GM12801 (cell line): Measurements from ENCODE around the gene SORL1.

Experiments used
- CTCF ChIP-seq: IDR thresholded peaks from one replicate; pipeline ENCODE4 v1.5.1; 2011; ENCODE audit warnings: control low read depth; ENCODE audit not compliant: insufficient read length; ENCODE audit errors: extremely low read depth

SORL1 gene

GRCh38 chr11:121489823-121490222 is 37.7 kb downstream of the SORL1 start:
- no peak for TF ChIP-seq CTCF

DNA sequence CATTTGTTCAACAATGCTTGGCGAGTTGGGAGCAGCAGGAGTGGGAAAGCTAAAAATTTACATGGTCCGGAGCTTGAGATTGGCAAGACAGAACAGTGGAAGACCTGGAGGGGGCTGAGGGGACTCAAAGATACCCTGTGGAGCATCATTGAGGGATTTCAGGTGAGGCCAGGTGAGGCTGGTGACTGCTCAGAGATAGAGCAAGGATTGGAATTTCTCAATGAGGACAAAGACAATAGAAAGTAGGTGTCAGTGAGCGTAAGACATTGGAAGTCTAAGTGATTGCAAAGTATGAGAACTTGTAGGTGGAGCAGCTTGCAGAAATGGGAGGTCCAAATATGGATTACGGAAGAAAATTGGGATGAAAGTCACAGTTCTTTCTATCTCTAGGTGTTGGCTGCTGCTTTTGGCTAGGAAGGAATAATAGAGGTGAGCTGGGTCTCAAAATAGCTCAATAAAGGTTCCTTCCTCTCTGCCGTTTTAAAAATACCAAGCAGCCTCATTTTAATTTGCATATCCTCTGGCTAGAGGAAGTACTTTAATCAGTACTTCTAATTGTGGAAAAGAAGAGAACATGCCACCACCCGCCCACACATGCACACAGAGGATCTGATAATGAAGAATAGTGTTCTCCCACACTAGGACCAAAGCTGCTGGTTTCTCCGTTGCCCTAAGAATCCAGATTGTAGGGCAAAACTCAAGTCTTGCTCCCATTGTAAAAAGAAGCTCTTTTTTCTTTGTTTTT is 42.4 kb downstream of the SORL1 start:
- no peak for TF ChIP-seq CTCF

GRCh38 chr11:121497176-121497998 is 45.3 kb downstream of the SORL1 start:
- TF ChIP-seq CTCF, result no peak

- no peak for TF ChIP-seq CTCF
Observed at GRCh38 chr11:121499405-121499804, 47.3 kb downstream of the SORL1 start.

GRCh38 chr11:121500275-121500674 is 48.2 kb downstream of the SORL1 start:
- TF ChIP-seq CTCF, result no peak

DNA sequence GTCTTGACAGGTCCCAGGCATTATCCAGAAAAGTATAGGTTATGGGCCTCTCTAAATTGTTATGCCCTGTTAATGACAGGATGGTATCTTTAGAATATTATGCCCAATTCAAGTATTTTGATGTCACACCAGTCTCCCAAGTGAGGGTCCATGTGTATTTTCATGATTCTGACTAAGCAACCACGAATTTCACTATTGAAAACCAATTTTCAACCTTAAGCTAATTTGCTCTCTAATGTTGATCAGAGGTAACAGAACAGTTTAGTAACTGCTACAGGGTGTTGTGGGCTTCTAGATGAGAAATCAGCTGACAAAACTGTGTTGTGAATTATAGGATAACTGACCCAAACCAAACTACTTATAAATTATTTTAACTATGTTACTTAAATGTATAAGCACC is 48.6 kb downstream of the SORL1 start:
- no peak for TF ChIP-seq CTCF

DNA sequence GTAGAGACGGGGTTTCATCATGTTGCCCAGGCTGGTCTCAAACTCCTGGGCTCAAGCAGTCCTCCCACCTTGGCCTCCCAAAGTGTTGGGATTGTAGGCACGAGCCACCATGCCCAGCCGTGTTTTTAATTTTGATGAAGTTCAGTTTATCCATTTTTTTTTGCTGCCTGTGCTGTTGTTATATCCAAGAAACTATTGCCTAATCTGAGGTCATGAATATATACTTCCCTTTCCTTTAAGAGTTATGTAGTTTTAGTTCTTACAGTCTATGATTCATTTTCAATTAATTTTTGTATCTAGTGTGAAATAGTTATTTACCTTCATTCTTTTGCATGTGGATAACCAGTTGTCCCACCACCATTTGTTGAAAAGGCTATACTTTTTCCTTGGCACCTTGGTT is 50.9 kb downstream of the SORL1 start:
- TF ChIP-seq CTCF, result no peak
